Measurements from ENCODE around the gene EIF4E2. TPM values are rescaled to one million over a fixed set of nuclear protein-coding genes. Genes with fewer than 3 reads are reported as not detected.

EIF4E2 gene
- total and polyA plus RNA-seq, 2 of the 4 experiments (the other 2 are of a cell fraction), result 52.1 to 105 TPM

DNA sequence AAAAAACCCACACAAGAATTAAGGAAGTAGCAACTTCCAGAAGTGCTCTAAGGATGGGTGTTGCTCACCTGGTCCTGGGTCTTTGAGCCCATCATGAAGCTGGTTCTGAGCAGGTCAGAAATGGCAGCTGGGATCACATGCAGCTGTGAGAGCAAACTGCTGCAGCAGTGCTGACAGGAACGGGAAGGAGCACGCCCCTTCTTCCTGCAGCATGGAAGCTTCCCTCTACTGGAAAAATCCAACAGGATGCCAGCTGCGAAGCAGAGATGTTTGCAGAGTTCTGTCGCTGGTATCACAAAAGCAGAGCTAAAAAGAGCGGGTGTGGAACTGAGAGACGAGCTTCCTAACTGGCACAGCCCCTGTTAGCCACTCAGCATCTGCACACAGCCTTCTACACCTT, 33.7 kb downstream of the EIF4E2 start:
- H3K23ac ChIP-seq (ENCODE audit: low read depth, low read length), result no peak overlapping the region
- CTCF ChIA-PET, result no interaction called here
- H3K9ac ChIP-seq (ENCODE audit: low read depth, low read length), result no peak overlapping the region
- H3K4ac ChIP-seq (ENCODE audit: low read depth, low read length), result no peak overlapping the region
- H3K9me1 ChIP-seq (ENCODE audit: insufficient read depth, low read length), result peaks cover 6% of the 10 kb centered on the region; the same call in 1 of the 2 replicates
- H3K9me3 ChIP-seq (ENCODE audit: control insufficient read depth, insufficient read depth, low read length), result no peaks in the 10 kb centered on the region
- no peak overlapping the region for H3K27ac ChIP-seq (ENCODE audit: insufficient read depth, low read length)
- in situ Hi-C loops (cut with MboI; ENCODE audit: low sequenced_read_pairs), result no loop called here
- H4K20me1 ChIP-seq (ENCODE audit: insufficient read depth, low read length), result no peaks in the 10 kb centered on the region
- no peak overlapping the region for H3K14ac ChIP-seq (replicated peaks; ENCODE audit: low read depth, low read length)
- no peak overlapping the region for H3K4me2 ChIP-seq (ENCODE audit: low read depth, low read length)
- no peak overlapping the region for H2AK9ac ChIP-seq (replicated peaks; ENCODE audit: low read depth, low read length, poor library complexity)
- H3K36me3 ChIP-seq (ENCODE audit: control insufficient read depth, insufficient read depth, low read length), result peaks cover 4% of the 10 kb centered on the region; the same call in 1 of the 2 replicates
- H3K4me1 ChIP-seq (ENCODE audit: control insufficient read depth, insufficient read depth, low read length), result peaks cover 3% of the 10 kb centered on the region
- H3K4me3 ChIP-seq (ENCODE audit: insufficient read depth, low read depth, low read length), result no peak overlapping the region
- intact Hi-C loops (cut with micrococcal nuclease), result no loop called here
- no peak overlapping the region for H4K8ac ChIP-seq (ENCODE audit: low read depth in 2 of 2, low read length in 2 of 2)
- H3K27me3 ChIP-seq (ENCODE audit: control insufficient read depth, insufficient read depth, low read length), result no peaks in the 10 kb centered on the region
- 92% methylated on average over 2 of the region's 6 CpGs; no CpG with 5 or more reads in 1 of the 2 experiments for WGBS, 2 experiments (ENCODE audit: extremely low coverage in 2 of 2, insufficient read length in 1 of 2)
- H2BK15ac ChIP-seq (ENCODE audit: low read depth, low read length), result no peak overlapping the region
- no peaks in the 10 kb centered on the region for H3K79me1 ChIP-seq (ENCODE audit: low read depth in 1 of 2, low read length in 2 of 2)
- H4K91ac ChIP-seq (ENCODE audit: insufficient read depth, low read depth, low read length), result no peak overlapping the region
- no peak for DNase-seq
- H2BK120ac ChIP-seq (ENCODE audit: low read depth, low read length), result no peak overlapping the region
- H2AFZ ChIP-seq (replicated peaks; ENCODE audit: low read length, poor library complexity), result no peak overlapping the region
- no peak overlapping the region for H3K18ac ChIP-seq (ENCODE audit: low read depth, low read length)
- POLR2A ChIA-PET (ENCODE audit: unreplicated experiment), result no interaction called here
- dilution Hi-C loops (cut with HindIII; ENCODE audit: low sequenced_read_pairs, unreplicated experiment), result no loop called here
- TF ChIP-seq NFE2L2 (IDR thresholded peaks at IDR 0.05; ENCODE audit: low read depth, low read length), result no peak
- TF ChIP-seq BHLHE40 (IDR thresholded peaks at IDR 0.05; ENCODE audit: low read depth, low read length), result no peak
- TF ChIP-seq SMC3 (IDR thresholded peaks at IDR 0.05; ENCODE audit: low read depth, low read length), result no peak
- TF ChIP-seq MXI1 (IDR thresholded peaks at IDR 0.05; ENCODE audit: borderline replicate concordance, low read depth, low read length), result no peak
- no peak overlapping the region for H3K56ac ChIP-seq (ENCODE audit: extremely low read depth, insufficient read depth, low read length)
- BruUV-seq (replicated peaks), result no TSS peak
- H2BK20ac ChIP-seq (ENCODE audit: low read depth, low read length), result no peak overlapping the region
- no peak overlapping the region for H2BK5ac ChIP-seq (ENCODE audit: low read depth, low read length, poor library complexity, severe bottlenecking)
- H4K5ac ChIP-seq (ENCODE audit: low read depth, low read length), result no peak overlapping the region
- no peak overlapping the region for H2AK5ac ChIP-seq (ENCODE audit: low read depth, low read length)
- no peak for ATAC-seq (ENCODE audit: low read depth)

Measured in IMR-90 (cell line).